ENCODE results near the gene DLGAP4. TPM values are rescaled to one million over a fixed set of nuclear protein-coding genes. Genes with fewer than 3 reads are reported as not detected.

DLGAP4 gene
- total and polyA plus RNA-seq, 2 of the 8 experiments (the other 6 are each of a cell fraction or from before 2014, with no cell fraction given), result 41.2 to 57.2 TPM

GRCh38 chr20:36311854-36312723 is 6.0 kb downstream of the DLGAP4 start:
- H3K56ac ChIP-seq (replicated peaks; ENCODE audit: insufficient read length, low read depth, low read length), result no peak overlapping the region
- H3K79me1 ChIP-seq (ENCODE audit: low read depth, low read length), result peaks cover 5% of the 10 kb centered on the region
- H2BK120ac ChIP-seq (replicated peaks; ENCODE audit: low read depth, low read length), result no peak overlapping the region
- ChIA-PET CTCF (ENCODE audit: partially characterized antibody) (interaction anchor here (1.0 to 1.5 kb wide), 4 partner anchors 12 to 320 kb away, joined by 3 to 6 read pairs (median 5); no protein-coding TSS in a partner anchor), POLR2A (ENCODE audit: partially characterized antibody) (no interaction called here)
- H2BK12ac ChIP-seq (ENCODE audit: low read depth, low read length), result no peak overlapping the region
- no peak overlapping the region for H3K18ac ChIP-seq (ENCODE audit: extremely low read depth, low read length)
- H3K9ac ChIP-seq (replicated peaks in 1 of 4; ENCODE audit: extremely low read depth in 1 of 4, low read depth in 3 of 4, low read length in 3 of 4), result no peak overlapping the region
- no peak overlapping the region for H2BK20ac ChIP-seq (ENCODE audit: low read length)
- no peaks in the 10 kb centered on the region for H3K79me2 ChIP-seq (ENCODE audit: control insufficient read depth in 1 of 2, insufficient read depth in 2 of 2, low read length in 2 of 2)
- DNase-seq (ENCODE audit: low read depth in 1 of 2, low spot score in 2 of 2) (no peak), FAIRE-seq (no peak)
- H4K91ac ChIP-seq (replicated peaks; ENCODE audit: insufficient read length, low read length), result no peak overlapping the region
- no peaks in the 10 kb centered on the region for H3K36me3 ChIP-seq (ENCODE audit: control insufficient read depth in 2 of 4, insufficient read depth in 4 of 4, low read length in 3 of 4)
- H3K23ac ChIP-seq (ENCODE audit: insufficient read length), result no peak overlapping the region
- no peak overlapping the region for H2AFZ ChIP-seq (ENCODE audit: low read length)
- no peak overlapping the region for H3K4me2 ChIP-seq (ENCODE audit: insufficient read depth in 1 of 2, low read depth in 2 of 2, low read length in 2 of 2)
- H3K14ac ChIP-seq (ENCODE audit: insufficient read length), result no peak overlapping the region
- H3K4me1 ChIP-seq (replicated peaks in 1 of 4; ENCODE audit: control insufficient read depth in 3 of 4, insufficient read depth in 4 of 4, low read length in 3 of 4), result peaks cover 0 to 8% (median 5%) of the 10 kb centered on the region in 4 experiments; a peak in 5 of 7 replicates
- H4K5ac ChIP-seq (ENCODE audit: insufficient read length, low read depth, low read length), result no peak overlapping the region
- H2BK15ac ChIP-seq (ENCODE audit: low read length), result no peak overlapping the region
- peaks cover 11% of the 10 kb centered on the region; the same call in 1 of the 2 replicates for H3K23me2 ChIP-seq (ENCODE audit: low read depth, low read length)
- H4K20me1 ChIP-seq (replicated peaks in 1 of 2; ENCODE audit: control insufficient read depth in 1 of 2, insufficient read depth in 2 of 2, low read length in 2 of 2), result peaks cover 2 to 16% of the 10 kb centered on the region in 2 experiments
- WGBS, 2 experiments (ENCODE audit: extremely low coverage in 1 of 2, insufficient coverage in 1 of 2, insufficient read length in 1 of 2, insufficient replicate concordance in 2 of 2, low coverage in 1 of 2, low lambda C conversion rate in 2 of 2, missing lambda C conversion rate in 1 of 2), result 89% methylated on average over 22 of the region's 22 CpGs; no CpG with 5 or more reads in 1 of the 2 experiments
- H3K27me3 ChIP-seq (replicated peaks in 1 of 4; ENCODE audit: control insufficient read depth in 3 of 4, extremely low read depth in 1 of 4, insufficient read depth in 3 of 4, low read length in 3 of 4), result peaks cover 0 to 12% (median 8%) of the 10 kb centered on the region in 4 experiments; a peak in 5 of 7 replicates
- H3K9me3 ChIP-seq (ENCODE audit: insufficient read depth in 2 of 2, low read depth in 1 of 2, low read length in 1 of 2), result no peaks in the 10 kb centered on the region
- no peak overlapping the region for H2BK5ac ChIP-seq (ENCODE audit: low read depth, low read length)
- H3K4me3 ChIP-seq (ENCODE audit: extremely low read depth in 1 of 4, insufficient read depth in 2 of 4, low read depth in 3 of 4, low read length in 4 of 4), result no peak overlapping the region
- H3K4ac ChIP-seq (replicated peaks; ENCODE audit: insufficient read length, low read depth, low read length), result no peak overlapping the region
- no peak overlapping the region for H3K27ac ChIP-seq (ENCODE audit: low read depth, low read length)
- no peak overlapping the region for H2AK5ac ChIP-seq (ENCODE audit: low read depth, low read length)
- no peak overlapping the region; the same call in 1 of the 2 replicates for H4K8ac ChIP-seq (ENCODE audit: extremely low read depth, insufficient read depth, low read length)
- TF ChIP-seq CTCF (IDR thresholded peaks at IDR 0.05; ENCODE audit: control extremely low read depth in 1 of 3, insufficient read depth in 1 of 3, low read depth in 1 of 3, low read length in 3 of 3) (no peak), NRF1 (IDR thresholded peaks at IDR 0.05; ENCODE audit: low read depth, low read length) (no peak), CHD2 (IDR thresholded peaks at IDR 0.05; ENCODE audit: low read length) (no peak), RAD21 (IDR thresholded peaks at IDR 0.05 in 1 of 2, conservative IDR thresholded peaks at IDR 0.05 in 1 of 2; ENCODE audit: low read depth in 2 of 2, low read length in 2 of 2) (no peak), GTF2F1 (IDR thresholded peaks at IDR 0.05; ENCODE audit: borderline replicate concordance, low read depth, low read length) (no peak), KDM4A (IDR thresholded peaks at IDR 0.05; ENCODE audit: low read depth, low read length, severe bottlenecking) (no peak), RXRA (IDR thresholded peaks at IDR 0.05; ENCODE audit: insufficient read depth, low read depth, low read length) (no peak), MAFK (IDR thresholded peaks at IDR 0.05; ENCODE audit: low read depth, low read length) (no peak), BRCA1 (IDR thresholded peaks at IDR 0.05; ENCODE audit: low read depth, low read length) (no peak)

Data from H1 (cell line).